ENCODE data around the gene ATP6AP1.

Gene ATP6AP1

DNA sequence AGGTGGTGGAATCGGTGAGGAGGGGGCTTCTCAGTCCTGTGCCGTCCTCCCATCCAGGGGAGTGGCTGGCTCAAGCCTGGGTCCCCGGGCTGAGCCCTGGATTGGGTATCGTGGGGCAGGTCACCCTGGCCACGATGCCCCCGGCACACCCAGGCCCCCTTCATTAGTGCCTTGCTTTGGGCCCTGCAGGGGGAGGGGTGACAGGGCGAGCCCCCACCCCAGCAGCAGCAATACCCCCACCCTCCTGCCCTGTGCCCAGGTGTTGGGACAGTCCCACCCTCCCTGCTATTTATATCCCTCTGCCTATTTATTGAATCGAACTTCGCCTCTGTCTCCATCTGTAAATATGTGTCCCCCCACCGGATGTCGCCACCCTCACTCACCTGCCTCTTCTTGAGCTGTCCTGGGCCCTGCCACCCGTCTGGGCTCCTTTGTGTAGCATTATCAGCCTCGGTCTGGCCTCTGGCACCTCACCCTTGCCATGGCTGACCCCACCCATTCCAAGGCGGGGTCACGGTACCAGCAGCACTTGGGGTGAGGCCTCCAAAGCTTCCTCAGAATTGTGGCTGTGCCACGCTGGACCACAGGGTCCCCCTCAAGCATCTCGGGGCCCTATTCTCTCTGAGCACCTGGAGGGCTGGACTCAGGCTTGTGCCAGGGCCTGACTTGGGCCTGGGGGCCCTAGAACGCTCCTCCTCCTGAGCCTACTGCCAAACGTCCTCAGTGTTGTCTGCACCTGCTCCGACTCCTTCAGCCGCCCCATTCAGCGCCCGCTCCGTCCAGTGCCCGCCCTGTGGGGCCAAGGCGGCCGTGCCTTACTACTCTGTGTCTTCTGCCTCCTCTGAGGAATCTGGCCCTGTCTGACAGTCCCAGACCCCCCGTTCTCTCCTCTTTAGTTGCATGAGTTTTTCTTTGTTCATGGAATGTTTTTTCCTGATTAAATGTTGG, 44.5 kb downstream of the ATP6AP1 start:
- no peak for DNase-seq

- no peak for DNase-seq
Observed at GRCh38 chrX:154473683-154474082, 45.2 kb downstream of the ATP6AP1 start.

- no peak for DNase-seq
Observed at GRCh38 chrX:154476821-154477220, 48.3 kb downstream of the ATP6AP1 start.

DNA sequence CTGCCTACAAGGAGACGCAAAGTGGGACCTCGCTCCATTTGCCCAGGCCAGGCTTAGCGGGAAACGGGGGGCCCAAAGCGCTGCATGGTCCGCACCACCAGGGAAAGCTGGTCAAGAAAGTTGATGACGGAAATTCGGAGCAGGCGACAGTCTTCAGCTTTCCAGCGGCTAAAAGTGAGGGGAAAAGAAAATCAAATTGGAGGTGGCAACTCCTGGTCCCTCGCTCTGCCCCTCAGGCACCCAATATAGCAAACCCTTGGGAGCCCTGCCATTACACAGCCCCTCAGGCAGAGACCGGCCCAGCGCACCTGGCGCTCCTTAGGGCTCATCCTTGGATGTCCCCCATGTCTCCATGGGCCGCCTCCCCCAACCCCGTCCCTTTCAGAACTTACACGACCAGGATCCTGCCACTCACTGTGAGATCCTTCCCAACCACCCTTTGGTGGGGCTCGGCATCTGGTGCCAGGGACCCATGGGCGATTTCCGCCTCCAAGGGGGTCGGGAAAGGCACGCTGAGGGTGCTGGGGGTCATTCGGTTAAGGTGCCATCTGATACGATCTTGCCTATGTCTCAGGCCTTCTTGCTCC, 49.5 kb downstream of the ATP6AP1 start:
- DNase-seq: no peak

- peak; percentile 94 for DNase-seq
Observed at GRCh38 chrX:154478728-154479622, 50.5 kb downstream of the ATP6AP1 start, which contains the start of gene LAGE3. Gene LAGE3 (minus strand): TSS chrX:154479281. CDS start chrX:154478915, 366 bp downstream.

GRCh38 chrX:154481195-154481594, 52.7 kb downstream of the ATP6AP1 start:
- no peak for DNase-seq

GRCh38 chrX:154481911-154482601, 53.6 kb downstream of the ATP6AP1 start:
- DNase-seq: no peak

GRCh38 chrX:154482786-154483185, 54.3 kb downstream of the ATP6AP1 start:
- DNase-seq: no peak

- DNase-seq: no peak
Observed at GRCh38 chrX:154483325-154483724, 54.8 kb downstream of the ATP6AP1 start.

DNA sequence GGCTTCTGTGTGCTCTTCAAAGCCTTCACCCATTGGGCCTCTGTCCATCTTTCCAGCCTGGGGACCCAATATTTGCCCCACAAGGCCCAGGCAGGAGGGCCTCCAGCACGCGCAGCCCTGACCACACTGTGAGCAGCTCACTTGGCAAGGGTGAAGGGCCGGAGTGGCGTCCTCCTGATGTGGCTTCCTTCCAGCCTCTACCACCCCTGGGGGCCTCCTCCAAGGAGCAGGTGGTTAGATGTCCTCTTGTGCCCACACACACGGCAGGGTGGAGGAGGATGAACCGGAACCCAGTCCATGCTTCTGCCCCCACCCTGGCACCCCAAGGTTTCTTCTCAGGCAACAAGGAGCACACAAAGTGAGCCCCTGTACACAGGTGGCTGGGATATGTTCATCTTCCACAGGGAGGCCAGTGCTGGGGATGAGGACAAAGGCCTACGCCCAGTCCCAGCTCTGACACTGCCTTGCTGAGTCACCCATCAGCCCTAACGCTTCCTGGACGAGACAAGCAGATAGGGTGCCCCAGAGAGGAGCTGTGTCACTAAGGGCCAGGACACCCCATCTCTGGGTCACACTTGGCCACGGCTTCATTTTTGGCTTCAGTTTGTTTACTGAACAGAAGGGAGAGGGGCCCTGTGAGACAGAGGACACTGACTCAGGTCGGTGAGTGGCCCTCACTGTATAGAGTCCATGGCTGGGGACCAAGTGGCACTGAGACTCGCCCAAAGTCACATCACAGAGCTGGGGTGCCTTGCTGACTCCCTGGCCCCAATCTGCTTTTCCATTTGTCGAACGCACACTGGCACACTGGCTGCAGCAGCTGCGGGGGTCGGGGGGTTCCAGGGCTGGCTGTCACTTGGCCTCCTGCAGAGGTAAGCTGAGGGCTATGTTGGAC, 56.0 kb downstream of the ATP6AP1 start:
- DNase-seq: no peak

- DNase-seq: no peak
Observed at GRCh38 chrX:154485150-154486051, 56.9 kb downstream of the ATP6AP1 start.

GRCh38 chrX:154486052-154486395, 57.5 kb downstream of the ATP6AP1 start:
- peak; percentile 35 for DNase-seq
